Hematopoietic multipotent progenitor cell treated with erythropoietin and hydrocortisone succinate and interleukin-3 and kit ligand, for 15 days (in vitro differentiated cells): ENCODE measurements around the gene CMTM5.

Experiments
- DNase-seq: peaks from one replicate; pipeline ENCODE4 v3.0.0-alpha.2; 2015; ENCODE audit warnings: low spot score

CMTM5 gene

GRCh38 chr14:23376482-23377197 is at the start of gene CMTM5:
CMTM5 (plus strand) TSS chr14:23377046; CDS start chr14:23377252, 206 bp downstream.
- no peak for DNase-seq

GRCh38 chr14:23327947-23328744 is 48.7 kb upstream of the CMTM5 start:
- peak; percentile 80 for DNase-seq

GRCh38 chr14:23335623-23336022 is 41.2 kb upstream of the CMTM5 start:
- DNase-seq = no peak

- DNase-seq = no peak
Observed at GRCh38 chr14:23339506-23340268, 37.2 kb upstream of the CMTM5 start.

GRCh38 chr14:23344481-23344880 is 32.4 kb upstream of the CMTM5 start:
- DNase-seq = no peak

- no peak for DNase-seq
Observed at GRCh38 chr14:23345987-23346692, 30.7 kb upstream of the CMTM5 start.

- no peak for DNase-seq
Observed at GRCh38 chr14:23346693-23347405, 30.0 kb upstream of the CMTM5 start.

GRCh38 chr14:23347406-23348296 is 29.2 kb upstream of the CMTM5 start:
- DNase-seq = no peak

GRCh38 chr14:23348297-23348655 is 28.6 kb upstream of the CMTM5 start:
- no peak for DNase-seq

GRCh38 chr14:23349156-23349845 is 27.5 kb upstream of the CMTM5 start:
- DNase-seq = no peak

GRCh38 chr14:23351681-23352505 is 25.0 kb upstream of the CMTM5 start:
- no peak for DNase-seq

GRCh38 chr14:23352506-23353432 is 24.1 kb upstream of the CMTM5 start, which contains the start of gene SLC22A17:
SLC22A17 (minus strand) TSS chr14:23352887.
- DNase-seq = no peak

- DNase-seq = no peak
Observed at GRCh38 chr14:23353433-23353780, 23.4 kb upstream of the CMTM5 start.

- DNase-seq = no peak
Observed at GRCh38 chr14:23354990-23355389, 21.9 kb upstream of the CMTM5 start.

GRCh38 chr14:23355871-23356435 is 20.9 kb upstream of the CMTM5 start:
- no peak for DNase-seq

GRCh38 chr14:23356662-23357061 is 20.2 kb upstream of the CMTM5 start:
- DNase-seq = no peak

GRCh38 chr14:23357261-23357660 is 19.6 kb upstream of the CMTM5 start:
- no peak for DNase-seq
